Gastroesophageal sphincter (tissue), 4 donors: ENCODE measurements around the gene HRH1. TPM values are rescaled to one million over a fixed set of nuclear protein-coding genes. Genes with fewer than 3 reads are reported as not detected.

Source experiments
- ATAC-seq: fragments of 150-250 bp; one replicate; pipeline ENCODE4 v1.9.1; 2016; ENCODE audit warnings: mild to moderate bottlenecking, moderate library complexity
- H3K27ac ChIP-seq, 4 donors: fragments of 200-600 bp; sonication (generic) in 3 of 4; 1 replicate in 3 of 4; 2 replicates in 1 of 4; pipeline ENCODE4 v1.5.1; 2016 to 2019
- H3K27me3 ChIP-seq: fragments of 200-600 bp; sonication (generic); one replicate; pipeline ENCODE4 v1.5.1; 2019
- H3K36me3 ChIP-seq, 2 donors: fragments of 200-600 bp; sonication (generic); one replicate each; pipeline ENCODE4 v1.5.1; 2019; ENCODE audit warnings: control low read depth in 1 of 2
- H3K4me1 ChIP-seq, 3 donors: fragments of 200-600 bp; sonication (generic); 1 replicate in 2 of 3; 2 replicates in 1 of 3; pipeline ENCODE4 v1.5.1; 2016 to 2019; ENCODE audit warnings: control low read depth in 2 of 3
- H3K4me3 ChIP-seq, 2 donors: fragments of 200-600 bp; sonication (generic); one replicate each; pipeline ENCODE4 v1.5.1; 2019; ENCODE audit warnings: mild to moderate bottlenecking in 1 of 2, moderate library complexity in 1 of 2
- H3K9me3 ChIP-seq, 3 donors: fragments of 200-600 bp; sonication (generic); one replicate each; pipeline ENCODE4 v1.5.1; 2017 to 2019; ENCODE audit warnings: control low read depth in 2 of 3
- EP300 ChIP-seq: sonication (generic); formaldehyde crosslinking; IDR thresholded peaks from one replicate; pipeline ENCODE4 v1.6.1; 2017; ENCODE audit warnings: antibody characterized with exemption, mild to moderate bottlenecking
- POLR2A ChIP-seq, 2 donors: fragments of 450-650 bp; IDR thresholded peaks; one replicate each; pipeline ENCODE4 v1.6.1; 2017; ENCODE audit warnings: antibody characterized with exemption in 2 of 2, mild to moderate bottlenecking in 2 of 2, moderate library complexity in 1 of 2
- POLR2AphosphoS5 ChIP-seq: sonication (generic); formaldehyde crosslinking; IDR thresholded peaks from one replicate; pipeline ENCODE4 v1.6.1; 2017; ENCODE audit warnings: antibody characterized with exemption
- WGBS, 2 donors: methylation state at CpG; one replicate each; pipeline ENCODE4 v1.1.5; 2018; ENCODE audit warnings: low coverage in 1 of 2; 5-methylcytosine and 5-hydroxymethylcytosine counted together
- total RNA-seq, 4 donors: library from RNA; depleted of rRNA; stranded (reverse); fragments of >200 nt; gene quantifications; one replicate each; pipeline ENCODE4 v1.1.0, GENCODE V29; 2016
- TF ChIP-seq, protein P1 (sequence below), 4 experiments: fragments of 200-600 bp in 2 of 4; fragments of 450-650 bp in 2 of 4; sonication (generic) in 1 of 4; IDR thresholded peaks; one replicate each; pipeline ENCODE4 v1.5.1; 2017 to 2019; ENCODE audit warnings: antibody characterized with exemption in 4 of 4, mild to moderate bottlenecking in 2 of 4, moderate library complexity in 2 of 4

Gene HRH1
- total RNA-seq, 4 donors from 2014 or later, result 1.6 to 14.4 (median 7.8) TPM

DNA sequence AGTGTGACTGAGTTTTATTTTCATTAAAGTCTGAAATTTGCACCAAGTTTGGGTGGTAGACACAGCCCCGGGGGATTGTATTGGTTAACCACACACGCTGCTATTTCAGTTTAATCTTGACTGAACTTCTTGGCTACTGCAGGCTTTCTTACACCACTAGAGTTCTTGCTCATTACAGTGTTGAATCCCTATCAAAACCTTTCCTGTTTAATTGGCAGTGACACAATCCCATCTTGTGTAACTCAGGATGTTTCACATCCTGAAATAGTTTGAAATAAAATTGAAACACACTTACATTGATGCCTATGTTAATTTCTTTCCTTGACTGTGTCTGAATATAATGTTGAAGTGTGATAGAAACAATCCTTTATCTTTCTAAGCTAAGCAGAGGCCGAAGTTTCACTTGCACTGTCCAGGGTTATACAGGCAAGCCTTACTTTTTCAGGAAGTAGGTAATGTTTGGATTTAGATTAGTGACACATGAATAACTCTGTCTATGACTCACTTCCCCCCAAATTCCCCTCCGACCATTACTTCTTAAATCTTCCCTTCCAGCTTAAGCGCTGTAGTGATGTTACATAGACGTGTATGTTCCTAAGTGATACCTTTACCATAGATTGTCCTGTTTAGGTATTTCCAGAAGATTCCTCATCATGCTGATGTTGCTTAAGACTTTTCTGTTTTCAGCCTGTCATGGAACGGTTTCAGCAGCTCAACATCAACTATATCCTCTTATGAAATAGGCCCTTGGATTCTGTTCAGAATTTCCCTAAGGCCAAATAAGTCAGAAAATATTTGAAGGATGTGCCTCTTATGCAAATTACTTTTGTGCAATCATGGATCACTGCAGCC is 134.7 kb downstream of the HRH1 start:
- WGBS, 2 donors, result 22 to 34% methylated on average over 7 of the region's 7 CpGs
- peak overlapping the region; percentile 41 to 77 (median 63) for H3K27ac ChIP-seq
- ATAC-seq, result peak; percentile 87
- H3K4me3 ChIP-seq, result no peak overlapping the region
- H3K9me3 ChIP-seq, result no peaks in the 10 kb centered on the region
- TF ChIP-seq POLR2AphosphoS5, result peak; percentile 40
- no peak for TF ChIP-seq POLR2A (IDR thresholded peaks at IDR 0.05)
- peaks cover 0 to 9% of the 10 kb centered on the region in 2 donors for H3K36me3 ChIP-seq
- H3K4me1 ChIP-seq, result peaks cover 0 to 57% (median 14%) of the 10 kb centered on the region in 3 donors
- H3K27me3 ChIP-seq, result no peaks in the 10 kb centered on the region

DNA sequence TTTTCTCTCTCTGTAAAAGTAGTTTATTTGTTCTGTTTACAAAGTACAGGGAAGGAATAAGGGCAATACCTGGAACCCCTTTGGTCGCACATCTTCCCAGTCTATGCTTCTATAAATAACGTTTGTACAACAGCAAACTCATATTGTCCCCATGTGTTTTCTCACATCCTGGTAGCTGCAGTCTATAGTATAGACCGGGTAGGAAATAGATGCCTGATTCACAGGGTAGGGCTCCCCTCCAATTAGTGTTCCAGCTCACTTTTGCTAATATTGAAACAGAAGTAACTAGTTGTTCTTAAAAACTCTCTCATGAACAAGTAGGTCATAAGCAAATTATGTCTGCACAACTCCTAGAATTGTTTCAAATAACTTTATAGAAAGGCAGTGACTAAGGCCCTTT is 135.6 kb downstream of the HRH1 start:
- Histone ChIP-seq H3K36me3 (peaks cover 0 to 14% of the 10 kb centered on the region in 2 donors), H3K4me3 (no peak overlapping the region), H3K4me1 (peaks cover 0 to 55% (median 14%) of the 10 kb centered on the region in 3 donors), H3K27ac (peak overlapping the region in 3 of 4 donors; percentile 41 to 77 (median 72)), H3K27me3 (no peaks in the 10 kb centered on the region), H3K9me3 (no peaks in the 10 kb centered on the region)
- 82 to 87% methylated on average over 3 of the region's 3 CpGs for WGBS, 2 donors
- no peak for ATAC-seq
- TF ChIP-seq POLR2A (IDR thresholded peaks at IDR 0.05) (no peak), POLR2AphosphoS5 (no peak), EP300 (no peak)
- TF ChIP-seq, protein P1, sequence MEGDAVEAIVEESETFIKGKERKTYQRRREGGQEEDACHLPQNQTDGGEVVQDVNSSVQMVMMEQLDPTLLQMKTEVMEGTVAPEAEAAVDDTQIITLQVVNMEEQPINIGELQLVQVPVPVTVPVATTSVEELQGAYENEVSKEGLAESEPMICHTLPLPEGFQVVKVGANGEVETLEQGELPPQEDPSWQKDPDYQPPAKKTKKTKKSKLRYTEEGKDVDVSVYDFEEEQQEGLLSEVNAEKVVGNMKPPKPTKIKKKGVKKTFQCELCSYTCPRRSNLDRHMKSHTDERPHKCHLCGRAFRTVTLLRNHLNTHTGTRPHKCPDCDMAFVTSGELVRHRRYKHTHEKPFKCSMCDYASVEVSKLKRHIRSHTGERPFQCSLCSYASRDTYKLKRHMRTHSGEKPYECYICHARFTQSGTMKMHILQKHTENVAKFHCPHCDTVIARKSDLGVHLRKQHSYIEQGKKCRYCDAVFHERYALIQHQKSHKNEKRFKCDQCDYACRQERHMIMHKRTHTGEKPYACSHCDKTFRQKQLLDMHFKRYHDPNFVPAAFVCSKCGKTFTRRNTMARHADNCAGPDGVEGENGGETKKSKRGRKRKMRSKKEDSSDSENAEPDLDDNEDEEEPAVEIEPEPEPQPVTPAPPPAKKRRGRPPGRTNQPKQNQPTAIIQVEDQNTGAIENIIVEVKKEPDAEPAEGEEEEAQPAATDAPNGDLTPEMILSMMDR (IDR thresholded peaks at IDR 0.05), result no peak

DNA sequence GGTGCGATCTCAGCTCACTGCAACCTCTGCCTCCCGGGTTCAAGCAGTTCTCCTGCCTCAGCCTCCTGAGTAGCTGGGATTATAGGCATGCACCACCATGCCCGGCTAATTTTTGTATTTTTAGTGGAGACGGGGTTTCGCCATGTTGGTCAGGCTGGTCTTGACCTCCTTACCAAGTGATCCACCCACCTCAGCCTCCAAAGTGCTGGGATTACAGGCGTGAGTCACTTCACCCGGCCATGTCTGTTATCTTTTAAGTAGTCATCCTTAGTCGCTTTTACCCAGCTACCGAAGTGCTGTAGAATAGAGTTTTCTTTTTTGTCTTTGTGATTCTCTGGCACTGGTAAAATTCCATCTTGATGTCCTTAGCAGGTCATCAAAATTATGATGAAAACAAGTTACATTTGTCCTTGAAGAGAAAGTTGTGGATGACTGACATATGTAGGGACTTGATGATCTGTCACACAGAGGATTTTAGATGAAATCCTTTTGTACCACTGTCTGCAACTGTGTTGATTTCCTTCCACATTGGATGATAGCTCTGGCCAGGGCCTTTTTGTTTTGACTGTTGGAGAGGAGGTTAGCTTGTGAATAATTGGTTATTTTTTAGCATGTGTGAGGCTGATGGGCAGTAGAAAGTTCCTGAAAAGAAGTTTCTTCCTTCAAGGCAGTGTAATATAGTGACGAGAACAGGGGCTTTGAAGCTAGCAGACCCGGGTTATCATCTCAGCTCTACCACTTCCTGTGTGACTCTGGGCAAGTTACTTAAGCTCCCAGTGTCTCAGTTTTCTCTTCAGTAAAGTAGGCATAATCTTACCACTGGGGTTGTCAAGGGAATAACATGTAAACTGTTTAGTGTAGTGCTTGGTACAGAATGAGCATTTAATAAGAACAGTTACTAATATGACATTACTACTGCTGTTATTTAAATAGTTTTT is 136.7 kb downstream of the HRH1 start:
- Histone ChIP-seq H3K36me3 (peaks cover 0 to 12% of the 10 kb centered on the region in 2 donors), H3K27me3 (no peaks in the 10 kb centered on the region), H3K4me3 (no peak overlapping the region), H3K9me3 (no peaks in the 10 kb centered on the region), H3K27ac (no peak overlapping the region), H3K4me1 (peaks cover 0 to 55% (median 14%) of the 10 kb centered on the region in 3 donors)
- ATAC-seq, result no peak
- TF ChIP-seq, protein P1 (IDR thresholded peaks at IDR 0.05), result no peak
- 70 to 89% methylated on average over 8 to 10 of the region's 11 CpGs for WGBS, 2 donors

DNA sequence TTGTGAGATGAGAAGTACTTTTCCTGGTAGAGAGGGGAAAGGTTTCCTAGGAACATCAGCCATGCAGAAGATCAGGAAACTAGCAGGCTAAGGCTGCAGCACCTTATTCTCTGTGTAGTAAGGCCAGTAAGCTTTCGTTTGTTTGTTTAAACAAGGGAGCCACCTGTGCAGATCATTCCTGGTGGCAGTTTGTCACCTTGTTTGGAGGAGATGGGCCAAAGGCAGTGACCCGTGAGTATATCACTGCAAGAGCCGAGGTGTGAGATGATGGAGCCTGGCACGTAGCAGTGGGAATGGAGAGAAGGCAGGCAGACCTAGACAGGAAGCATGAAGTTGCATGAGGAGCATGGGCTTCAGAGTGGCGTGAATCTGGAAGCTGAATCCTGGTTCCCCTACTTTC is 137.5 kb downstream of the HRH1 start:
- 57 to 76% methylated on average over 5 of the region's 5 CpGs for WGBS, 2 donors
- ATAC-seq, result no peak
- H3K27ac ChIP-seq, result no peak overlapping the region

DNA sequence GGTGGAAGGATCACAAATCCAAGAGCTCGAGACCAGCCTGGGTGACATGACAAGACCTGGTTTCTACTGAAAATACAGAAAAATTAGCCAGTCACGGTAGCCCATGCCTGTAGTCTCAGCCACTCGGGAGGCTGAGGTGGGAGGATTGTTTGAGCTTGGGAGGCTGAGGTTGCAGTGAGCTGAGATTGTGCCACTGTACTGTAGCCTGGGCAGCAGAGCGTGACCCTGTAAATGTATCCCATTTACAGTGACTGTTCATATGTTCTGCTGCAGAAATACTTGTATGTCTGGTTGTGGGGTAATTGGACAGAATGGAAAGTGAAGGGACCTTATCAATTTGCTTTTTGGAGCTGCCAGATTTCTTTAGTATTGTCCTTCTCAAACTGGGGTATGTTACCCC is 142.8 kb downstream of the HRH1 start:
- H3K4me3 ChIP-seq, result no peak overlapping the region
- H3K27me3 ChIP-seq, result no peaks in the 10 kb centered on the region
- H3K9me3 ChIP-seq, result no peaks in the 10 kb centered on the region
- ATAC-seq, result no peak
- H3K27ac ChIP-seq, result no peak overlapping the region
- no peaks in the 10 kb centered on the region for H3K4me1 ChIP-seq
- H3K36me3 ChIP-seq, result peaks cover 0 to 53% of the 10 kb centered on the region in 2 donors
- TF ChIP-seq EP300, result no peak
- TF ChIP-seq, protein P1 (IDR thresholded peaks at IDR 0.05), result no peak
- no peak for TF ChIP-seq POLR2AphosphoS5
- 100% methylated on average over 1 of the region's 4 CpGs; no CpG with 5 or more reads in 1 of the 2 donors for WGBS, 2 donors

More for the DNA sequence above, 137.5 kb downstream of the HRH1 start:
- peaks cover 0 to 52% (median 14%) of the 10 kb centered on the region in 3 donors for H3K4me1 ChIP-seq
- no peaks in the 10 kb centered on the region for H3K27me3 ChIP-seq
- TF ChIP-seq, protein P1 (IDR thresholded peaks at IDR 0.05), result no peak
- TF ChIP-seq POLR2A (IDR thresholded peaks at IDR 0.05) (no peak), POLR2AphosphoS5 (no peak), EP300 (no peak)
- H3K36me3 ChIP-seq, result peaks cover 0 to 12% of the 10 kb centered on the region in 2 donors
- no peak overlapping the region for H3K4me3 ChIP-seq
- no peaks in the 10 kb centered on the region for H3K9me3 ChIP-seq
